ENCODE results near the gene CSTF2.

- TF ChIP-seq, protein P1, sequence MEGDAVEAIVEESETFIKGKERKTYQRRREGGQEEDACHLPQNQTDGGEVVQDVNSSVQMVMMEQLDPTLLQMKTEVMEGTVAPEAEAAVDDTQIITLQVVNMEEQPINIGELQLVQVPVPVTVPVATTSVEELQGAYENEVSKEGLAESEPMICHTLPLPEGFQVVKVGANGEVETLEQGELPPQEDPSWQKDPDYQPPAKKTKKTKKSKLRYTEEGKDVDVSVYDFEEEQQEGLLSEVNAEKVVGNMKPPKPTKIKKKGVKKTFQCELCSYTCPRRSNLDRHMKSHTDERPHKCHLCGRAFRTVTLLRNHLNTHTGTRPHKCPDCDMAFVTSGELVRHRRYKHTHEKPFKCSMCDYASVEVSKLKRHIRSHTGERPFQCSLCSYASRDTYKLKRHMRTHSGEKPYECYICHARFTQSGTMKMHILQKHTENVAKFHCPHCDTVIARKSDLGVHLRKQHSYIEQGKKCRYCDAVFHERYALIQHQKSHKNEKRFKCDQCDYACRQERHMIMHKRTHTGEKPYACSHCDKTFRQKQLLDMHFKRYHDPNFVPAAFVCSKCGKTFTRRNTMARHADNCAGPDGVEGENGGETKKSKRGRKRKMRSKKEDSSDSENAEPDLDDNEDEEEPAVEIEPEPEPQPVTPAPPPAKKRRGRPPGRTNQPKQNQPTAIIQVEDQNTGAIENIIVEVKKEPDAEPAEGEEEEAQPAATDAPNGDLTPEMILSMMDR (conservative IDR thresholded peaks at IDR 0.05; ENCODE audit: low read length), result no peak
- TF ChIP-seq EZH2phosphoT487 (IDR thresholded peaks at IDR 0.05; ENCODE audit: borderline replicate concordance), result no peak
Measured at GRCh38 chrX:100797359-100797758, 22.8 kb upstream of the CSTF2 start.

All from Loucy (cell line).